HepG2 (cell line): ENCODE measurements around the gene BMI1. TPM values are rescaled to one million over a fixed set of nuclear protein-coding genes. Genes with fewer than 3 reads are reported as not detected.

Source experiments
- AGO2 ChIP-seq: fragments of 200-400 bp; formaldehyde crosslinking; optimal IDR thresholded peaks from 2 replicates; pipeline ENCODE3; 2017; ENCODE audit warnings: mild to moderate bottlenecking, low read depth, low read length, moderate library complexity
- DMTF1 ChIP-seq: sonication (generic); formaldehyde crosslinking; IDR thresholded peaks from 2 replicates; pipeline ENCODE4 v1.4.0; 2020; ENCODE audit warnings: mild to moderate bottlenecking, missing genetic modification reagents
- NFAT5 ChIP-seq: sonication (generic); formaldehyde crosslinking; IDR thresholded peaks from 2 replicates; pipeline ENCODE4 v1.4.0; 2020; ENCODE audit warnings: missing genetic modification reagents
- ZNF512B ChIP-seq: sonication (generic); formaldehyde crosslinking; IDR thresholded peaks from 2 replicates; pipeline ENCODE4 v1.5.1; 2020; ENCODE audit warnings: missing genetic modification reagents, mild to moderate bottlenecking, borderline replicate concordance
- ZNF687 ChIP-seq: sonication (generic); formaldehyde crosslinking; IDR thresholded peaks from 2 replicates; pipeline ENCODE4 v1.5.1; 2020; ENCODE audit warnings: mild to moderate bottlenecking, missing genetic modification reagents, moderate library complexity
- polyA plus RNA-seq, 8 experiments: library from polyadenylated mRNA; depleted of rRNA in 3 of 8; stranded (reverse) in 7 of 8; unstranded in 1 of 8; fragments of >200 nt; fragmentation: Illumina TruSeq in 4 of 8; extraction: Trizol in 4 of 8; gene quantifications; 2 replicates each; pipeline versions ENCODE4 v1.2.1 to v1.2.3, GENCODE V29; 2011 to 2016; ENCODE audit warnings: low read depth in 4 of 8, missing spikeins in 1 of 8, mixed read lengths in 1 of 8; ENCODE audit not compliant: insufficient read depth in 1 of 8
- total RNA-seq, 5 experiments: library from RNA; depleted of rRNA; stranded (reverse); fragments of >200 nt; fragmentation: Illumina TruSeq; extraction: Trizol; gene quantifications; 2 replicates each; pipeline ENCODE4 v1.2.3, GENCODE V29; 2016; ENCODE audit warnings: low read depth in 1 of 5

Gene BMI1
- total and polyA plus RNA-seq, 2 of the 13 experiments (the other 11 are each of a cell fraction or from before 2014, with no cell fraction given): 30.5 to 44.0 TPM

GRCh38 chr10:22341190-22341925 is 20.5 kb downstream of the BMI1 start (continued):
- TF ChIP-seq ZNF512B (CRISPR knock-in tag): 0 out of 2 replicates have a peak, but pooled peaks have one; percentile 73
- TF ChIP-seq AGO2: peak; percentile 7
- TF ChIP-seq ZNF687 (CRISPR knock-in tag): peak; percentile 49
- 0 out of 2 replicates have a peak, but pooled peaks have one; percentile 18 for TF ChIP-seq NFAT5 (CRISPR knock-in tag)
- no peak for TF ChIP-seq DMTF1 (CRISPR knock-in tag)
